ENCODE data around the gene MED12L. TPM values are rescaled to one million over a fixed set of nuclear protein-coding genes. Genes with fewer than 3 reads are reported as not detected.
A peak's percentile ranks its signal among the peaks of the same experiment; 100 is the strongest.
"Not testable (repeated sequence)": the region's sequence is repeated elsewhere in the genome, so short reads cannot be mapped to it uniquely, and the experiment has no call there.

Gene MED12L
- total and polyA plus RNA-seq, 9 of the 15 experiments (the other 6 are each of a cell fraction or from before 2014, with no cell fraction given) = not detected

GRCh38 chr3:151236736-151237135 lies 151.3 kb downstream of the MED12L start (continued):
- no peak for TF ChIP-seq MAX (CRISPR knock-in tag; IDR thresholded peaks at IDR 0.05)
- TF ChIP-seq KLF16 (IDR thresholded peaks at IDR 0.05) = no peak
- TF ChIP-seq RAD21 (CRISPR knock-in tag; conservative IDR thresholded peaks at IDR 0.05 in 1 of 2, IDR thresholded peaks at IDR 0.05 in 1 of 2) = no peak
- peak; percentile 18; the same call in 1 of the 2 replicates for TF ChIP-seq ZNF121 (CRISPR knock-in tag; conservative IDR thresholded peaks at IDR 0.05)
- TF ChIP-seq HOMEZ (CRISPR knock-in tag; IDR thresholded peaks at IDR 0.05) = no peak
- no peak for TF ChIP-seq USF1 (CRISPR knock-in tag; IDR thresholded peaks at IDR 0.05)

GRCh38 chr3:151242006-151242405 lies 156.5 kb downstream of the MED12L start:
- WGBS (ENCODE audit: insufficient coverage, low coverage, missing lambda C conversion rate) = 3% methylated on average over 6 of the region's 18 CpGs
- ATAC-seq; H3K9ac ChIP-seq (ENCODE audit: insufficient read depth in 1 of 2, low read depth in 2 of 2, low read length in 2 of 2); H3K79me2 ChIP-seq (ENCODE audit: control insufficient read depth, insufficient read depth, low read length); intact Hi-C loops (cut with micrococcal nuclease); H3K4me1 ChIP-seq (replicated peaks in 1 of 2; ENCODE audit: control insufficient read depth in 2 of 2, insufficient read depth in 2 of 2, low read length in 2 of 2); H3K27me3 ChIP-seq (ENCODE audit: control insufficient read depth in 2 of 2, insufficient read depth in 2 of 2, low read length in 2 of 2); H3K36me3 ChIP-seq (ENCODE audit: control insufficient read depth, insufficient read depth, low read length); FAIRE-seq; H3K4me2 ChIP-seq (ENCODE audit: insufficient read depth, low read length); H3K4me3 ChIP-seq; DNase-seq (ENCODE audit: extremely low read depth in 1 of 4, low spot score in 3 of 4); H4K20me1 ChIP-seq (replicated peaks; ENCODE audit: control insufficient read depth, insufficient read depth, low read length); H3K9me1 ChIP-seq (ENCODE audit: control insufficient read depth, insufficient read depth, low read length); CTCF ChIA-PET (ENCODE audit: low intra/inter-chr PET ratio); H3K27ac ChIP-seq (ENCODE audit: extremely low read depth, low read depth, low read length); H3K9me3 ChIP-seq (replicated peaks; ENCODE audit: control insufficient read depth, insufficient read depth, low read depth, low read length); POLR2A ChIA-PET; BruUV-seq (replicated peaks): not testable (repeated sequence)
- H2AFZ ChIP-seq (ENCODE audit: low read depth, low read length) = 0 out of 2 replicates have a peak overlapping the region, but pooled peaks have one; percentile 55
- TF ChIP-seq FOXK2 (conservative IDR thresholded peaks at IDR 0.05 in 1 of 2, IDR thresholded peaks at IDR 0.05 in 1 of 2; ENCODE audit: low read depth in 2 of 2) = peak; percentile 38 to 59; a peak in 2 of 4 replicates
- peak; percentile 64 to 70; a peak in 3 of 4 replicates for TF ChIP-seq FOXA3 (CRISPR knock-in tag; conservative IDR thresholded peaks at IDR 0.05 in 1 of 2, IDR thresholded peaks at IDR 0.05 in 1 of 2)
- in situ Hi-C loops (cut with MboI) = loop anchor here (25.0 kb wide), 1 partner anchor 595 kb away; no protein-coding TSS in a partner anchor

Data from K562 (cell line).